MM.1S (cell line): ENCODE measurements around the gene TAF6.

Experiments used
- EZH2phosphoT487 ChIP-seq: fragments of 300-600 bp; sonication (generic); IDR thresholded peaks from 2 replicates; pipeline ENCODE4 v1.6.1; 2018; ENCODE audit warnings: antibody characterized with exemption, low read length
- TF ChIP-seq, protein P1 (sequence below): fragments of 300-600 bp; sonication (generic); IDR thresholded peaks from 2 replicates; pipeline ENCODE4 v1.5.1; 2016; ENCODE audit warnings: antibody characterized with exemption, low read length, mixed read lengths

- TF ChIP-seq, protein P1, sequence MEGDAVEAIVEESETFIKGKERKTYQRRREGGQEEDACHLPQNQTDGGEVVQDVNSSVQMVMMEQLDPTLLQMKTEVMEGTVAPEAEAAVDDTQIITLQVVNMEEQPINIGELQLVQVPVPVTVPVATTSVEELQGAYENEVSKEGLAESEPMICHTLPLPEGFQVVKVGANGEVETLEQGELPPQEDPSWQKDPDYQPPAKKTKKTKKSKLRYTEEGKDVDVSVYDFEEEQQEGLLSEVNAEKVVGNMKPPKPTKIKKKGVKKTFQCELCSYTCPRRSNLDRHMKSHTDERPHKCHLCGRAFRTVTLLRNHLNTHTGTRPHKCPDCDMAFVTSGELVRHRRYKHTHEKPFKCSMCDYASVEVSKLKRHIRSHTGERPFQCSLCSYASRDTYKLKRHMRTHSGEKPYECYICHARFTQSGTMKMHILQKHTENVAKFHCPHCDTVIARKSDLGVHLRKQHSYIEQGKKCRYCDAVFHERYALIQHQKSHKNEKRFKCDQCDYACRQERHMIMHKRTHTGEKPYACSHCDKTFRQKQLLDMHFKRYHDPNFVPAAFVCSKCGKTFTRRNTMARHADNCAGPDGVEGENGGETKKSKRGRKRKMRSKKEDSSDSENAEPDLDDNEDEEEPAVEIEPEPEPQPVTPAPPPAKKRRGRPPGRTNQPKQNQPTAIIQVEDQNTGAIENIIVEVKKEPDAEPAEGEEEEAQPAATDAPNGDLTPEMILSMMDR = no peak
- no peak for TF ChIP-seq EZH2phosphoT487
Observed at GRCh38 chr7:100079024-100079560, 40.1 kb downstream of the TAF6 start.
